Adrenal gland (tissue), 12 donors: ENCODE results near the gene HDAC10. TPM values are rescaled to one million over a fixed set of nuclear protein-coding genes. Genes with fewer than 3 reads are reported as not detected.
A peak's percentile ranks its signal among the peaks of the same experiment; 100 is the strongest.

Source experiments
- DNase-seq, 7 donors: peaks; one replicate each; pipeline ENCODE4 v3.0.0-alpha.2; 2019 to 2020
- H3K27ac ChIP-seq, 5 donors: fragments of 200-600 bp; sonication (generic) in 4 of 5; 1 replicate in 3 of 5; 2 replicates in 2 of 5; pipeline versions ENCODE4 v1.5.1 to v1.8.0; 2016 to 2020; ENCODE audit warnings: mild to moderate bottlenecking in 1 of 5
- H3K27me3 ChIP-seq: fragments of 200-600 bp; 2 replicates; pipeline ENCODE4 v1.8.0; 2021
- H3K36me3 ChIP-seq, 2 donors: fragments of 200-600 bp; replicated peaks in 1 of 2; 1 replicate in 1 of 2; 2 replicates in 1 of 2; pipeline versions ENCODE4 v1.5.1 to v1.8.0; 2018 to 2022
- H3K4me1 ChIP-seq, 2 donors: fragments of 200-600 bp; replicated peaks in 1 of 2; 1 replicate in 1 of 2; 2 replicates in 1 of 2; pipeline versions ENCODE4 v1.5.1 to v1.8.0; 2018 to 2021
- H3K4me3 ChIP-seq, 4 donors: fragments of 200-600 bp; sonication (generic) in 3 of 4; one replicate each; pipeline ENCODE4 v1.5.1; 2016 to 2018
- H3K9me3 ChIP-seq, 3 donors: fragments of 200-600 bp; sonication (generic) in 1 of 3; replicated peaks in 1 of 3; 1 replicate in 2 of 3; 2 replicates in 1 of 3; pipeline versions ENCODE4 v1.5.1 to v1.8.0; 2016 to 2021
- CTCF ChIP-seq, 6 experiments: fragments of 450-650 bp in 4 of 6; fragments of 200-600 bp in 2 of 6; sonication (generic) in 1 of 6; IDR thresholded peaks; 1 replicate in 5 of 6; 2 replicates in 1 of 6; pipeline versions ENCODE4 v1.5.1 to v1.8.0; 2016 to 2021; ENCODE audit warnings: antibody characterized with exemption in 6 of 6, mild to moderate bottlenecking in 2 of 6, moderate library complexity in 1 of 6
- POLR2A ChIP-seq, 2 donors: fragments of 450-650 bp; IDR thresholded peaks; one replicate each; pipeline ENCODE4 v1.6.1; 2017; ENCODE audit warnings: antibody characterized with exemption in 2 of 2, mild to moderate bottlenecking in 2 of 2, moderate library complexity in 1 of 2
- WGBS, 4 donors: extraction: QIAGEN DNeasy Blood & Tissue Kit in 2 of 4; methylation state at CpG; one replicate each; pipeline versions ENCODE4 v1.1.5 to v1.1.7; 2013 to 2017; 5-methylcytosine and 5-hydroxymethylcytosine counted together
- intact Hi-C, 2 donors: fragments of 100-400 bp; cut with DNase I; formaldehyde crosslinking; loops; one replicate each; pipeline versions ENCODE4 v1.14.1 to v1.15.0; 2022 to 2023
- polyA plus RNA-seq, 3 donors: library from polyadenylated mRNA; stranded (reverse); fragments of 200-250 nt in 2 of 3; fragments of 350-450 nt in 1 of 3; fragmentation: Illumina TruSeq in 1 of 3; extraction: RNeasy Lipid Tissue Mini Kit (QIAGEN cat#74804) in 1 of 3; gene quantifications; one replicate each; pipeline ENCODE4 v1.2.3, GENCODE V29; 2013 to 2014
- total RNA-seq, 9 donors: library from RNA; depleted of rRNA in 4 of 9; stranded (reverse); fragments of >200 nt in 4 of 9; fragments of 120-200 nt in 1 of 9; fragmentation: NEBNext Ultra II Directional in 1 of 9; extraction: Animal tissue kit (Norgen Biotek cat#: 25700) in 1 of 9; gene quantifications; one replicate each; pipeline versions ENCODE4 v1.1.0 to v1.2.4, GENCODE V29; 2013 to 2023
- donor health status: healthy with polysubstance abuse.
- donor health status: Bipolar disorder and iron deficiency.
- donor health status: DM: yes; HTN: yes; CAD: no.
- donor health status: DM: no; HTN: no; CAD: no.
- donor health status: DM: no; HTN: no; CAD: no.
- donor health status: DM: yes; HTN: yes; CAD: no.

HDAC10 gene
- total and polyA plus RNA-seq, 12 donors: 2.0 to 179 (median 41.5) TPM

- intact Hi-C loops: no loop called here
- no peaks in the 10 kb centered on the region for H3K27me3 ChIP-seq
- TF ChIP-seq CTCF (IDR thresholded peaks at IDR 0.05) (no peak), POLR2A (IDR thresholded peaks at IDR 0.05) (no peak)
- H3K27ac ChIP-seq: no peak overlapping the region
- peaks cover 6 to 8% of the 10 kb centered on the region in 2 donors for H3K4me1 ChIP-seq
- DNase-seq: no peak
- H3K36me3 ChIP-seq: peaks cover 0 to 72% of the 10 kb centered on the region in 2 donors
- 94 to 95% methylated on average over 31 of the region's 31 CpGs; no CpG with 5 or more reads in 2 of the 4 donors for WGBS, 4 donors
- no peaks in the 10 kb centered on the region for H3K9me3 ChIP-seq
- no peak overlapping the region for H3K4me3 ChIP-seq
Observed at GRCh38 chr22:50287731-50288130, 36.7 kb upstream of the HDAC10 start.

GRCh38 chr22:50286701-50287318, 35.7 kb upstream of the HDAC10 start:
- TF ChIP-seq POLR2A (IDR thresholded peaks at IDR 0.05) (no peak), CTCF (IDR thresholded peaks at IDR 0.05) (no peak)
- Histone ChIP-seq H3K9me3 (no peaks in the 10 kb centered on the region), H3K4me3 (no peak overlapping the region), H3K27ac (no peak overlapping the region), H3K27me3 (no peaks in the 10 kb centered on the region), H3K4me1 (peaks cover 10 to 11% of the 10 kb centered on the region in 2 donors), H3K36me3 (peaks cover 0 to 81% of the 10 kb centered on the region in 2 donors)
- intact Hi-C loops: no loop called here
- no peak for DNase-seq
- 90 to 93% (median 91%) methylated on average over 14 to 40 of the region's 40 CpGs for WGBS, 4 donors

GRCh38 chr22:50286275-50286674, 35.2 kb upstream of the HDAC10 start:
- 87 to 100% (median 89%) methylated on average over 1 to 21 of the region's 21 CpGs for WGBS, 4 donors
- no peak overlapping the region for H3K27ac ChIP-seq
- H3K36me3 ChIP-seq: peaks cover 0 to 87% of the 10 kb centered on the region in 2 donors
- peaks cover 10 to 11% of the 10 kb centered on the region in 2 donors for H3K4me1 ChIP-seq
- no peak for DNase-seq
- no peak overlapping the region for H3K4me3 ChIP-seq
- no peaks in the 10 kb centered on the region for H3K27me3 ChIP-seq
- no peaks in the 10 kb centered on the region for H3K9me3 ChIP-seq
- TF ChIP-seq CTCF (IDR thresholded peaks at IDR 0.05) (no peak), POLR2A (IDR thresholded peaks at IDR 0.05) (no peak)
- intact Hi-C loops: no loop called here

GRCh38 chr22:50285568-50286229, 34.6 kb upstream of the HDAC10 start:
- no peak for TF ChIP-seq POLR2A (IDR thresholded peaks at IDR 0.05)
- TF ChIP-seq CTCF (IDR thresholded peaks at IDR 0.05): no peak
- Histone ChIP-seq H3K4me3 (no peak overlapping the region), H3K36me3 (peaks cover 0 to 92% of the 10 kb centered on the region in 2 donors), H3K27ac (peak overlapping the region in 1 of 5 donors; percentile 16), H3K27me3 (no peaks in the 10 kb centered on the region), H3K9me3 (no peaks in the 10 kb centered on the region), H3K4me1 (peaks cover 10 to 11% of the 10 kb centered on the region in 2 donors)
- WGBS, 4 donors: 86 to 97% (median 92%) methylated on average over 6 to 29 of the region's 34 CpGs
- DNase-seq: no peak
- intact Hi-C loops: no loop called here
